NCI-H69 (cell line): ENCODE results near the gene NCK2.

Experiments
- DNase-seq: peaks from one replicate; lab custom pipeline; 2025; lab: John Stamatoyannopoulos, UW

NCK2 gene

GRCh38 chr2:105744909-105745853, at the start of gene NCK2:
Gene NCK2 (plus strand): TSS chr2:105744912. CDS start chr2:105855064, 110,152 bp downstream.
- DNase-seq = peak; percentile 41

GRCh38 chr2:105697781-105698449, 46.8 kb upstream of the NCK2 start:
- DNase-seq = no peak

GRCh38 chr2:105698820-105699219, 45.9 kb upstream of the NCK2 start:
- DNase-seq = no peak

- DNase-seq = no peak
Observed at GRCh38 chr2:105701042-105701441, 43.7 kb upstream of the NCK2 start.

- DNase-seq = no peak
Observed at GRCh38 chr2:105708697-105709096, 36.0 kb upstream of the NCK2 start.

GRCh38 chr2:105711394-105711793, 33.3 kb upstream of the NCK2 start:
- DNase-seq = no peak

- DNase-seq = peak; percentile 34
Observed at GRCh38 chr2:105712166-105712915, 32.4 kb upstream of the NCK2 start.

- DNase-seq = peak; percentile 26
Observed at GRCh38 chr2:105712981-105713596, 31.6 kb upstream of the NCK2 start.

- no peak for DNase-seq
Observed at GRCh38 chr2:105714141-105714540, 30.6 kb upstream of the NCK2 start.

- DNase-seq = no peak
Observed at GRCh38 chr2:105718846-105719481, 25.7 kb upstream of the NCK2 start.

GRCh38 chr2:105721991-105722511, 22.7 kb upstream of the NCK2 start:
- no peak for DNase-seq

- no peak for DNase-seq
Observed at GRCh38 chr2:105722726-105723297, 21.9 kb upstream of the NCK2 start.

- no peak for DNase-seq
Observed at GRCh38 chr2:105723431-105723830, 21.3 kb upstream of the NCK2 start.

GRCh38 chr2:105725388-105725787, 19.3 kb upstream of the NCK2 start:
- no peak for DNase-seq

- no peak for DNase-seq
Observed at GRCh38 chr2:105730170-105730569, 14.5 kb upstream of the NCK2 start.

- DNase-seq = no peak
Observed at GRCh38 chr2:105731511-105731910, 13.2 kb upstream of the NCK2 start.

GRCh38 chr2:105732101-105732500, 12.6 kb upstream of the NCK2 start:
- no peak for DNase-seq

GRCh38 chr2:105732955-105733607, 11.6 kb upstream of the NCK2 start:
- DNase-seq = no peak

- DNase-seq = no peak
Observed at GRCh38 chr2:105733875-105734274, 10.8 kb upstream of the NCK2 start.

GRCh38 chr2:105734762-105735538, 9.8 kb upstream of the NCK2 start:
- no peak for DNase-seq
